Tibial artery (tissue), 4 donors: ENCODE results near the gene PRKD1.
"Not testable (repeated sequence)": the region's sequence is repeated elsewhere in the genome, so short reads cannot be mapped to it uniquely, and the experiment has no call there.

Experiments
- DNase-seq, 2 donors: peaks; one replicate each; pipeline ENCODE4 v3.0.0-alpha.2; 2019
- H3K27ac ChIP-seq, 2 donors: fragments of 200-600 bp; sonication (generic) in 1 of 2; 1 replicate in 1 of 2; 2 replicates in 1 of 2; pipeline ENCODE4 v1.5.1; 2018 to 2019; ENCODE audit warnings: mild to moderate bottlenecking in 1 of 2
- H3K27me3 ChIP-seq, 2 donors: fragments of 200-600 bp; sonication (generic) in 1 of 2; one replicate each; pipeline versions ENCODE4 v1.5.1 to v1.6.0; 2016 to 2019
- H3K36me3 ChIP-seq, 3 donors: fragments of 200-600 bp; sonication (generic) in 2 of 3; one replicate each; pipeline ENCODE4 v1.5.1; 2016 to 2019; ENCODE audit warnings: mild to moderate bottlenecking in 2 of 3
- H3K4me1 ChIP-seq, 4 donors: fragments of 200-600 bp; sonication (generic) in 2 of 4; 1 replicate in 3 of 4; 2 replicates in 1 of 4; pipeline ENCODE4 v1.5.1; 2016 to 2019
- H3K4me3 ChIP-seq, 2 donors: fragments of 200-600 bp; sonication (generic) in 1 of 2; 1 replicate in 1 of 2; 2 replicates in 1 of 2; pipeline ENCODE4 v1.5.1; 2018 to 2019; ENCODE audit warnings: mild to moderate bottlenecking in 2 of 2
- H3K9me3 ChIP-seq, 3 donors: fragments of 200-600 bp; sonication (generic) in 1 of 3; one replicate each; pipeline ENCODE4 v1.5.1; 2016 to 2019
- intact Hi-C: fragments of 100-400 bp; cut with DNase I; formaldehyde crosslinking; loops from one replicate; pipeline ENCODE4 v1.15.0; 2023; ENCODE audit warnings: low total_unique reads
- TF ChIP-seq, protein P1 (sequence below), 2 experiments: fragments of 200-600 bp in 1 of 2; fragments of 450-650 bp in 1 of 2; IDR thresholded peaks; one replicate each; pipeline ENCODE4 v1.5.1; 2017 to 2019; ENCODE audit warnings: antibody characterized with exemption in 2 of 2, mild to moderate bottlenecking in 1 of 2, moderate library complexity in 1 of 2

PRKD1 gene

DNA sequence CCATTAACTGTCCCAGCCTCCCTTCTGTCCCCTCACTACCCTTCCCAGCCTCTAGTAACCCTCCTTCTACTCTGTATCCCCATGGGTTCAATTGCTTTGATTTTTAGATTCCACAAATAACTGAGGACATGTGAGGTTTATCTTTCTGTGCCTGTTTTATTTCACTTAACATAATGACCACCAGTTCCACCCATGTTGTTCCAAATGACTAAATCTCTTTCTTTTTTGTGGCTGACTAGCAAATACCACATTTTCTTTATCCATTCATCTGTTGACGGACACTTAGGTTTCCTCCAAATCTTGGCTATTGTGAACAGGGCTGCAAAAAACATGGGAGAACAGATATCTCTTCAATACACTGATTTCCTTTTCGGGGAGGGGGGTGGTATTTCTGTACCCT is 65.7 kb downstream of the PRKD1 start:
- DNase-seq, result no peak
- H3K4me3 ChIP-seq, result no peak overlapping the region
- intact Hi-C loops, result no loop called here
- H3K9me3 ChIP-seq, result no peaks in the 10 kb centered on the region
- no peaks in the 10 kb centered on the region for H3K27me3 ChIP-seq
- no peak overlapping the region for H3K27ac ChIP-seq
- H3K4me1 ChIP-seq, result peaks cover 0 to 49% (median 15%) of the 10 kb centered on the region in 4 donors
- H3K36me3 ChIP-seq, result no peaks in the 10 kb centered on the region
- TF ChIP-seq, protein P1, sequence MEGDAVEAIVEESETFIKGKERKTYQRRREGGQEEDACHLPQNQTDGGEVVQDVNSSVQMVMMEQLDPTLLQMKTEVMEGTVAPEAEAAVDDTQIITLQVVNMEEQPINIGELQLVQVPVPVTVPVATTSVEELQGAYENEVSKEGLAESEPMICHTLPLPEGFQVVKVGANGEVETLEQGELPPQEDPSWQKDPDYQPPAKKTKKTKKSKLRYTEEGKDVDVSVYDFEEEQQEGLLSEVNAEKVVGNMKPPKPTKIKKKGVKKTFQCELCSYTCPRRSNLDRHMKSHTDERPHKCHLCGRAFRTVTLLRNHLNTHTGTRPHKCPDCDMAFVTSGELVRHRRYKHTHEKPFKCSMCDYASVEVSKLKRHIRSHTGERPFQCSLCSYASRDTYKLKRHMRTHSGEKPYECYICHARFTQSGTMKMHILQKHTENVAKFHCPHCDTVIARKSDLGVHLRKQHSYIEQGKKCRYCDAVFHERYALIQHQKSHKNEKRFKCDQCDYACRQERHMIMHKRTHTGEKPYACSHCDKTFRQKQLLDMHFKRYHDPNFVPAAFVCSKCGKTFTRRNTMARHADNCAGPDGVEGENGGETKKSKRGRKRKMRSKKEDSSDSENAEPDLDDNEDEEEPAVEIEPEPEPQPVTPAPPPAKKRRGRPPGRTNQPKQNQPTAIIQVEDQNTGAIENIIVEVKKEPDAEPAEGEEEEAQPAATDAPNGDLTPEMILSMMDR (IDR thresholded peaks at IDR 0.05), result no peak

DNA sequence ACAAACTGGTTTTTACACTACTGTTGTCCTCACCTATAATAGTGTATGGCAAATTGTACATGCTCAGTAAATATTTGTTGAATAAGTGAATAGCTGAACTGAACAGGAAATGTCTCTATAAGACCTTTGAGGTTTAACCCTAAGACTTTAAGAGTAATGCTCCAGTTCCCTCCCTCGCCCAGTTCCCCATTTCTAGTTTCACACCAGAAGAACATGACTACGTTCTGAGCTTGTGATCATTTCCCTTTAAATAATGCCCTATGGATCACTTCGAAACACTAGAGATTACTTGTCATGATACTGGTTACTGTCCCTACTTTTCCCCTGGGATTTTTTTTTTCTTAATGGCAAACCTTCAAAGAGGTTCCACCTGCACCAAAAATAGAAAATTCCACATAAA is 69.3 kb downstream of the PRKD1 start:
- no peaks in the 10 kb centered on the region for H3K27me3 ChIP-seq
- peak overlapping the region in 1 of 2 donors; percentile 52 for H3K27ac ChIP-seq
- TF ChIP-seq, protein P1 (IDR thresholded peaks at IDR 0.05), result no peak
- peaks cover 0 to 60% (median 17%) of the 10 kb centered on the region in 4 donors for H3K4me1 ChIP-seq
- no peak overlapping the region for H3K4me3 ChIP-seq
- H3K9me3 ChIP-seq, result no peaks in the 10 kb centered on the region
- intact Hi-C loops, result no loop called here
- no peaks in the 10 kb centered on the region for H3K36me3 ChIP-seq
- DNase-seq, result no peak

DNA sequence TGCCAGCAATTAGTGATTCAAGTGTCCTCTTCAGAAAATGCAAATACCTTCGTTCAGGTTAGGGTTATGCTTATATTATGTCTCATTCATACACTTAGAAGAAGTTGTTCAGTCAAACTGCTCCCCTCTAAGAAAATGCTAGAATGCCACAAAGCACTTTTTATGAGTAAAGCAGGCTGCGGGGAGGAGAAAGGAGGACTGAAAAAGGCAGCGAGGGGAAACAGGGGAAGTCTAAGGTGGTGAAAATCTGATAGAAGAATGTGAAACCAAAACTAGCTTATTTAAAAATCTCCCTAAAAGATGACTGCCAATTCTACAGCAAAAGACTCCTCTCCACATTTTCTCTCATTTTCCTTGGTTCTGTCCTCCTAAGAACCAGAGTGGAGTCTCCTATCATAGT is 70.1 kb downstream of the PRKD1 start:
- Histone ChIP-seq H3K9me3 (no peaks in the 10 kb centered on the region), H3K27me3 (no peaks in the 10 kb centered on the region), H3K36me3 (no peaks in the 10 kb centered on the region), H3K4me3 (no peak overlapping the region), H3K27ac (peak overlapping the region; percentile 43 to 52), H3K4me1 (peaks cover 0 to 57% (median 17%) of the 10 kb centered on the region in 4 donors)
- TF ChIP-seq, protein P1 (IDR thresholded peaks at IDR 0.05), result no peak
- intact Hi-C loops, result no loop called here
- DNase-seq, result no peak

DNA sequence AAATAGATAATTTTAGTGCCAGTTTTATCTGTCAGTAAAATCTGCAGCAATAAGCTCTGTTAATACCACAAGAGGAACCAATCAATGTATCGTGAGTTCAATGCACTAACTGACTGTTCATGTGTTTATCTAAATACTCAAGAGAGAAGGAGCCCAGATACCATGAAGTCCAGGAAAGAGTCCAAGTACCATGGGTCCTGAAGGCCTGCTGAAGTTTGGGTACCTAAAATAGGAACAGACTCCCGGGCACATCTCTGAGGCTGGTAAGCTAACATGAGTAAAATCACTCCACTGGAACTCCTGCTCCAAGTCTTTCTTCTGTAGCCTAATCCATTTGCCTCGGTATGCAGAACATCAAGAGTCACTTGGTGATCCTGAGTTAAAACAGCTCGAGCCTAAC is 71.1 kb downstream of the PRKD1 start:
- intact Hi-C loops, result no loop called here
- no peak for DNase-seq
- peaks cover 0 to 47% (median 13%) of the 10 kb centered on the region in 4 donors for H3K4me1 ChIP-seq
- H3K9me3 ChIP-seq, result no peaks in the 10 kb centered on the region
- no peak overlapping the region for H3K4me3 ChIP-seq
- H3K36me3 ChIP-seq, result no peaks in the 10 kb centered on the region
- H3K27me3 ChIP-seq, result no peaks in the 10 kb centered on the region
- TF ChIP-seq, protein P1 (IDR thresholded peaks at IDR 0.05), result no peak
- peak overlapping the region; percentile 43 to 52 for H3K27ac ChIP-seq

DNA sequence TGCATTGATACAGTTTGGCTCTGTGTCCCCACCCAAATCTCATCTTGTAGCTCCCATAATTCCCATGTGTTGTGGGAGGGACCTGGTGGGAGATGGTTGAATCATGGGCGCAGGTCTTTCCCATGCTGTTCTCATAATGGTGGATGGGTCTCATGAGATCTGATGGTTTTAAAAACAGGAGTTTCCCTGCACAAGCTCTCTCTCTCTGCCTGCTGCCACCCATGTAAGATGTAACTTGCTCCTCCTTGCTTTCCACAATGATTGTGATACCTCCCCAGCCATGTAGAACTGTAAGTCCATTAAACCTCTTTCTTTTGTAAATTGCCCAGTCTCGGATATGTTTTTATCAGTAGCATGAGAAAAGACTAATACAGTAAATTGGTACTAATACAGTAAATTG is 74.0 kb downstream of the PRKD1 start:
- H3K27ac ChIP-seq, DNase-seq, intact Hi-C loops: not testable (repeated sequence)

DNA sequence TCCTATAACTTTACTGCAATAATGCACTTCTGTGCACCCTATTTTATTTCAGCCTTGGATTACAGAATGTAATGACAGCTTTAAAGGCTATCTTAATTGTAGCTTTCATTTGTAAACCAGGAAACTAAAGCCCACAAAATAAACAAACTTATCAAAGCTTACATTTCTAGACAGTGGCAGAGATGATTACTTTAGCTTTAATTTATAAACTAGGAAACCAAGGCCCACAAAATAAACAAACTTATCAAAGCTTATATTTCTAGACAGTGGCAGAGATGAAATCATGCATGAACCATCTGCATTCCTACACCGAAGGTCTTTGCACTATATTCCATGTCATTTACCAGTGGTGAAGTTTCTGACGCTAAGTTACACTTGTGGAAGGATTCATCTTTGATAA is 74.4 kb downstream of the PRKD1 start:
- Histone ChIP-seq H3K27me3 (no peaks in the 10 kb centered on the region), H3K9me3 (no peaks in the 10 kb centered on the region), H3K27ac (no peak overlapping the region), H3K4me1 (peaks cover 0 to 48% (median 9%) of the 10 kb centered on the region in 4 donors), H3K36me3 (no peaks in the 10 kb centered on the region), H3K4me3 (no peak overlapping the region)
- TF ChIP-seq, protein P1 (IDR thresholded peaks at IDR 0.05), result no peak
- no peak for DNase-seq
- intact Hi-C loops, result no loop called here

More for the DNA sequence above, 74.0 kb downstream of the PRKD1 start:
- peaks cover 0 to 49% (median 9%) of the 10 kb centered on the region in 4 donors for H3K4me1 ChIP-seq
- H3K27me3 ChIP-seq, H3K36me3 ChIP-seq, H3K4me3 ChIP-seq, H3K9me3 ChIP-seq: not testable (repeated sequence)
